Panc1 (cell line): Measurements from ENCODE around the gene WNT7A. TPM values are rescaled to one million over a fixed set of nuclear protein-coding genes. Genes with fewer than 3 reads are reported as not detected.

Source experiments
- ATAC-seq: fragments of 200-7000 bp; cut with Tn5 transposase; 2 replicates; pipeline ENCODE4 v1.9.1; 2020; ENCODE audit warnings: mild to moderate bottlenecking, moderate library complexity
- BruUV-seq: library from RNA; stranded (reverse); fragments of 400-500 nt; replicated peaks from 2 replicates; lab custom pipeline; 2021; lab: Mats Ljungman, UMichigan
- CTCF ChIA-PET: fragments of 300-600 bp; sonication (Branson Sonifier 250); formaldehyde crosslinking; loops from one replicate; lab custom pipeline; 2022; ENCODE audit warnings: antibody characterized with exemption; lab: Charles Lee
- POLR2A ChIA-PET: fragments of 300-600 bp; sonication (Branson Sonifier 250); formaldehyde crosslinking; loops from one replicate; lab custom pipeline; 2022; ENCODE audit warnings: antibody characterized with exemption; lab: Charles Lee
- DNase-seq: peaks from one replicate; pipeline ENCODE4 v3.0.0-alpha.2; 2010; ENCODE audit warnings: low read depth, low spot score
- H3K27ac ChIP-seq: 2 replicates; pipeline ENCODE4 v1.5.1; 2011; ENCODE audit warnings: mild to moderate bottlenecking, low read length, inconsistent platforms
- H3K27me3 ChIP-seq: fragments of 200-500 bp; sonication (Bioruptor generic); 2 replicates; pipeline ENCODE4 v1.6.0; 2014; ENCODE audit warnings: low read length, inconsistent platforms; ENCODE audit not compliant: control insufficient read depth, insufficient read depth
- H3K36me3 ChIP-seq: fragments of 200-500 bp; sonication (Bioruptor generic); 2 replicates; pipeline ENCODE4 v1.5.1; 2014; ENCODE audit warnings: inconsistent platforms, mild to moderate bottlenecking, low read length, moderate library complexity; ENCODE audit not compliant: control insufficient read depth, insufficient read depth
- H3K4me1 ChIP-seq: 2 replicates; pipeline ENCODE4 v1.5.1; 2011; ENCODE audit warnings: inconsistent platforms, mild to moderate bottlenecking, low read length, moderate library complexity; ENCODE audit not compliant: control insufficient read depth, insufficient read depth
- H3K4me3 ChIP-seq, 2 experiments: 2 replicates each; pipeline ENCODE4 v1.5.1; 2011 to 2012; ENCODE audit warnings: low read depth in 2 of 2, low read length in 2 of 2, mild to moderate bottlenecking in 2 of 2, inconsistent platforms in 1 of 2, moderate library complexity in 1 of 2
- H3K9me3 ChIP-seq: fragments of 200-500 bp; sonication (Bioruptor generic); 2 replicates; pipeline ENCODE4 v1.5.1; 2014; ENCODE audit warnings: low read depth, mild to moderate bottlenecking, inconsistent platforms, low read length, moderate library complexity; ENCODE audit not compliant: control insufficient read depth, insufficient read depth
- CTCF ChIP-seq: fragments of 450-650 bp; IDR thresholded peaks from 2 replicates; pipeline ENCODE4 v1.5.1; 2017; ENCODE audit warnings: mild to moderate bottlenecking
- POLR2AphosphoS5 ChIP-seq: IDR thresholded peaks from 2 replicates; pipeline ENCODE4 v1.6.1; 2012; ENCODE audit warnings: mild to moderate bottlenecking, low read depth, low read length, moderate library complexity
- REST ChIP-seq, 2 experiments: IDR thresholded peaks; 2 replicates each; pipeline ENCODE4 v1.6.1; 2011 to 2012; ENCODE audit warnings: low read depth in 2 of 2, control low read depth in 1 of 2, low read length in 1 of 2, mild to moderate bottlenecking in 1 of 2, moderate library complexity in 1 of 2; ENCODE audit not compliant: insufficient read depth in 1 of 2
- SIN3A ChIP-seq: IDR thresholded peaks from 2 replicates; pipeline ENCODE4 v1.6.1; 2012; ENCODE audit warnings: low read depth, mild to moderate bottlenecking, low read length, moderate library complexity, borderline replicate concordance; ENCODE audit not compliant: insufficient read depth
- TCF7L2 ChIP-seq: IDR thresholded peaks from 2 replicates; pipeline ENCODE4 v1.6.1; 2011; ENCODE audit warnings: mild to moderate bottlenecking, low read depth, low read length, inconsistent platforms
- in situ Hi-C: cut with HindIII; loops from 2 replicates; pipeline ENCODE4 v1.10.0; 2016; ENCODE audit warnings: low sequenced_read_pairs, low pct_unique_long_range_greater_than_20kb
- intact Hi-C: fragments of 100-400 bp; cut with micrococcal nuclease; formaldehyde crosslinking; loops from one replicate; pipeline ENCODE4 v1.10.0; 2022; ENCODE audit not compliant: unreplicated experiment
- total RNA-seq: library from RNA; stranded (reverse); gene quantifications from one replicate; pipeline ENCODE4 v1.2.1, GENCODE V29; 2021; ENCODE audit not compliant: unreplicated experiment

WNT7A gene
- total RNA-seq, 1 experiment from 2014 or later: not detected

- no peak for DNase-seq
- ATAC-seq: no peak
- no peak overlapping the region for H3K27ac ChIP-seq
- intact Hi-C loops (no loop called here), in situ Hi-C loops (no loop called here)
- TF ChIP-seq TCF7L2: no peak
- TF ChIP-seq CTCF: no peak
- no peak for TF ChIP-seq SIN3A
- TF ChIP-seq REST (IDR thresholded peaks at IDR 0.05; ENCODE audit: insufficient read depth in 1 of 2, low read depth in 2 of 2, low read length in 1 of 2): no peak
- TF ChIP-seq POLR2AphosphoS5: no peak
- BruUV-seq: no TSS peak
- CTCF ChIA-PET: no interaction called here
- H3K36me3 ChIP-seq: no peaks in the 10 kb centered on the region
- H3K27me3 ChIP-seq: peaks cover 2% of the 10 kb centered on the region; the same call in 1 of the 2 replicates
- no peaks in the 10 kb centered on the region for H3K9me3 ChIP-seq
- H3K4me3 ChIP-seq: no peak overlapping the region
- no peaks in the 10 kb centered on the region for H3K4me1 ChIP-seq
- POLR2A ChIA-PET: no interaction called here
Measured at GRCh38 chr3:13776253-13777050, 103.4 kb downstream of the WNT7A start.

GRCh38 chr3:13772885-13773745, 106.8 kb downstream of the WNT7A start:
- Histone ChIP-seq H3K36me3 (no peaks in the 10 kb centered on the region), H3K27me3 (no peaks in the 10 kb centered on the region), H3K9me3 (no peaks in the 10 kb centered on the region), H3K4me1 (no peaks in the 10 kb centered on the region), H3K27ac (no peak overlapping the region), H3K4me3 (no peak overlapping the region)
- CTCF ChIA-PET: interaction anchor here (0.7 kb wide), 1 partner anchor 108 kb away, joined by 3 read pairs; no protein-coding TSS in a partner anchor
- BruUV-seq: no TSS peak
- DNase-seq (no peak), ATAC-seq (no peak)
- in situ Hi-C loops (no loop called here), intact Hi-C loops (no loop called here)
- POLR2A ChIA-PET: no interaction called here
- TF ChIP-seq REST (IDR thresholded peaks at IDR 0.05; ENCODE audit: insufficient read depth in 1 of 2, low read depth in 2 of 2, low read length in 1 of 2): no peak
- TF ChIP-seq SIN3A: no peak
- no peak for TF ChIP-seq TCF7L2
- TF ChIP-seq CTCF: no peak
- no peak for TF ChIP-seq POLR2AphosphoS5
